ENCODE results near the gene CYB5A. TPM values are rescaled to one million over a fixed set of nuclear protein-coding genes. Genes with fewer than 3 reads are reported as not detected.

Gene CYB5A
- total and polyA plus RNA-seq, 2 of the 8 experiments (the other 6 are each of a cell fraction or from before 2014, with no cell fraction given): 154 to 195 TPM

- WGBS, 2 experiments (ENCODE audit: extremely low coverage in 1 of 2, insufficient coverage in 1 of 2, insufficient read length in 1 of 2, insufficient replicate concordance in 2 of 2, low coverage in 1 of 2, low lambda C conversion rate in 2 of 2, missing lambda C conversion rate in 1 of 2): 86% methylated on average over 3 of the region's 3 CpGs; no CpG with 5 or more reads in 1 of the 2 experiments
- Histone ChIP-seq H3K23ac (ENCODE audit: insufficient read length) (no peak overlapping the region), H4K91ac (replicated peaks; ENCODE audit: insufficient read length, low read length) (no peak overlapping the region), H2AFZ (ENCODE audit: low read length) (no peak overlapping the region), H3K4me1 (replicated peaks in 1 of 4; ENCODE audit: control insufficient read depth in 3 of 4, insufficient read depth in 4 of 4, low read length in 3 of 4) (peaks cover 0 to 4% (median under 1%) of the 10 kb centered on the region in 4 experiments; a peak in 4 of 7 replicates), H3K9me3 (ENCODE audit: insufficient read depth in 2 of 2, low read depth in 1 of 2, low read length in 1 of 2) (no peaks in the 10 kb centered on the region), H3K4me2 (ENCODE audit: insufficient read depth in 1 of 2, low read depth in 2 of 2, low read length in 2 of 2) (no peak overlapping the region), H2BK20ac (ENCODE audit: low read length) (no peak overlapping the region), H3K14ac (ENCODE audit: insufficient read length) (no peak overlapping the region), H3K36me3 (ENCODE audit: control insufficient read depth in 2 of 4, insufficient read depth in 4 of 4, low read length in 3 of 4) (no peaks in the 10 kb centered on the region), H3K56ac (replicated peaks; ENCODE audit: insufficient read length, low read depth, low read length) (no peak overlapping the region), H2BK120ac (replicated peaks; ENCODE audit: low read depth, low read length) (no peak overlapping the region), H4K20me1 (replicated peaks in 1 of 2; ENCODE audit: control insufficient read depth in 1 of 2, insufficient read depth in 2 of 2, low read length in 2 of 2) (no peaks in the 10 kb centered on the region), H3K4me3 (ENCODE audit: extremely low read depth in 1 of 4, insufficient read depth in 2 of 4, low read depth in 3 of 4, low read length in 4 of 4) (no peak overlapping the region), H2AK5ac (ENCODE audit: low read depth, low read length) (no peak overlapping the region), H3K23me2 (ENCODE audit: low read depth, low read length) (no peaks in the 10 kb centered on the region), H2BK15ac (ENCODE audit: low read length) (no peak overlapping the region), H3K27me3 (replicated peaks in 1 of 4; ENCODE audit: control insufficient read depth in 3 of 4, extremely low read depth in 1 of 4, insufficient read depth in 3 of 4, low read length in 3 of 4) (no peaks in the 10 kb centered on the region), H3K79me1 (ENCODE audit: low read depth, low read length) (no peaks in the 10 kb centered on the region), H4K5ac (ENCODE audit: insufficient read length, low read depth, low read length) (no peak overlapping the region), H3K79me2 (ENCODE audit: control insufficient read depth in 1 of 2, insufficient read depth in 2 of 2, low read length in 2 of 2) (no peaks in the 10 kb centered on the region), H3K9ac (replicated peaks in 1 of 4; ENCODE audit: extremely low read depth in 1 of 4, low read depth in 3 of 4, low read length in 3 of 4) (no peak overlapping the region), H3K27ac (ENCODE audit: low read depth, low read length) (no peak overlapping the region), H2BK5ac (ENCODE audit: low read depth, low read length) (no peak overlapping the region), H3K18ac (ENCODE audit: extremely low read depth, low read length) (no peak overlapping the region), H4K8ac (ENCODE audit: extremely low read depth, insufficient read depth, low read length) (no peak overlapping the region), H3K4ac (replicated peaks; ENCODE audit: insufficient read length, low read depth, low read length) (no peak overlapping the region), H2BK12ac (ENCODE audit: low read depth, low read length) (no peak overlapping the region)
- POLR2A ChIA-PET (ENCODE audit: partially characterized antibody): no interaction called here
- TF ChIP-seq SP2 (IDR thresholded peaks at IDR 0.05; ENCODE audit: low read length): no peak
- FAIRE-seq: no peak
- DNase-seq (ENCODE audit: low read depth in 1 of 2, low spot score in 2 of 2): no peak
- CTCF ChIA-PET (ENCODE audit: partially characterized antibody): interaction anchor here (0.7 to 4.3 kb wide), 8 partner anchors 10 to 399 kb away, joined by 3 to 21 read pairs (median 3); no protein-coding TSS in a partner anchor
Measured at GRCh38 chr18:74241970-74242369, 49.8 kb downstream of the CYB5A start.

Data from H1 (cell line).